Measurements from ENCODE around the gene BRINP3.

DNA sequence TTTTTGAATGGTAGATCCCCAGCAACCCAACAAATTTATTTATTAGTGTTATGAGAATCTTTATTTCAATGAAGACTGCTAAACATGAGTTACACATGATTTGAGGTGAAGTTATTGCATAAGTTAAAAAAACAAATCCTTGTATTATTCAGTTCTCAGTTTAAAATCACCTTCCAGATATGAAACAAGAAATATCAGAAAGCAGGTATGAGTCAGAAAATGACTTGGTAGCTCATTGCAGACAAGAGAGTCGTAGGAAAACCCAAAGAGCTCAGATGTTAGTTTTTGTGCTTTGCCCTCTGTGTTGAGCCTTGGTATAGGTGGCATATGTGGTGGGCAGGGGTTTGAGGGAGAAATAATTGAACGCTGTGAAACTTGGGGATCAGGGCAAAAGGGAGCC lies 339.4 kb downstream of the BRINP3 start:
- TF ChIP-seq POLR2A (IDR thresholded peaks at IDR 0.05) = no peak
- no peak for TF ChIP-seq CTCF (IDR thresholded peaks at IDR 0.05)
- no peak for TF ChIP-seq EP300 (IDR thresholded peaks at IDR 0.05)

Measured in upper lobe of left lung (tissue), 4 donors.